Endothelial cell of umbilical vein (primary cell): ENCODE results near the gene HSBP1. TPM values are rescaled to one million over a fixed set of nuclear protein-coding genes. Genes with fewer than 3 reads are reported as not detected.

Experiments used
- BruUV-seq: library from RNA; stranded (reverse); fragments of 400-500 nt; replicated peaks from 2 replicates; lab custom pipeline; 2021; lab: Mats Ljungman, UMichigan
- CTCF ChIA-PET: fragments of 300-600, 350-600 bp; sonication (Branson Sonifier 250); formaldehyde crosslinking; loops from one replicate; lab custom pipeline; 2021; ENCODE audit warnings: antibody characterized with exemption, inconsistent platforms; lab: Charles Lee
- POLR2A ChIA-PET: fragments of 300-600, 350-600 bp; sonication (Branson Sonifier 250); formaldehyde crosslinking; loops from one replicate; lab custom pipeline; 2021; ENCODE audit warnings: antibody characterized with exemption, inconsistent platforms; lab: Charles Lee
- DNase-seq: peaks from one replicate; pipeline ENCODE4 v3.0.0-alpha.2; 2011; ENCODE audit warnings: low read depth, low spot score
- FAIRE-seq: peaks from 2 replicates; lab custom pipeline; 2011; peaks lifted over from hg19 to GRCh38; lab: Jason Lieb, UNC
- H2AFZ ChIP-seq: 2 replicates; pipeline ENCODE4 v1.6.0; 2012; ENCODE audit warnings: low read depth, low read length, control low read depth, inconsistent platforms
- H3K27ac ChIP-seq: 2 replicates; pipeline ENCODE4 v1.5.1; 2011; ENCODE audit warnings: low read depth, mild to moderate bottlenecking, control low read depth, low read length, moderate library complexity; ENCODE audit not compliant: insufficient read depth
- H3K27me3 ChIP-seq, 2 experiments: 2 replicates each; pipeline versions ENCODE4 v1.6.0 to v1.6.1; 2011; ENCODE audit warnings: low read length in 2 of 2, mixed read lengths in 1 of 2; ENCODE audit not compliant: control insufficient read depth in 2 of 2, insufficient read depth in 2 of 2
- H3K36me3 ChIP-seq, 2 experiments: 2 replicates in 1 of 2; 3 replicates in 1 of 2; pipeline ENCODE4 v1.5.1; 2011; ENCODE audit warnings: low read length in 2 of 2, mild to moderate bottlenecking in 1 of 2, moderate library complexity in 1 of 2; ENCODE audit not compliant: control insufficient read depth in 2 of 2, insufficient read depth in 2 of 2; ENCODE audit errors: extremely low read depth in 1 of 2
- H3K4me1 ChIP-seq: 3 replicates; pipeline ENCODE4 v1.5.1; 2011; ENCODE audit warnings: mild to moderate bottlenecking, low read length; ENCODE audit not compliant: control insufficient read depth, insufficient read depth; ENCODE audit errors: extremely low read depth
- H3K4me2 ChIP-seq: 2 replicates; pipeline ENCODE4 v1.6.1; 2011; ENCODE audit warnings: low read length, control low read depth, mixed read lengths; ENCODE audit not compliant: insufficient read depth
- H3K4me3 ChIP-seq, 3 experiments: fragments of 200-600 bp in 1 of 3; sonication (generic), shearing (Covaris generic) in 1 of 3; replicated peaks in 1 of 3; 2 replicates each; pipeline ENCODE4 v1.5.1; 2011 to 2016; ENCODE audit warnings: control low read depth in 3 of 3, low read length in 3 of 3, mild to moderate bottlenecking in 2 of 3, inconsistent platforms in 1 of 3, low read depth in 1 of 3, moderate library complexity in 1 of 3; ENCODE audit not compliant: insufficient read depth in 1 of 3
- H3K79me2 ChIP-seq: 2 replicates; pipeline ENCODE4 v1.6.0; 2012; ENCODE audit warnings: low read length, inconsistent platforms; ENCODE audit not compliant: control insufficient read depth, insufficient read depth
- H3K9ac ChIP-seq: replicated peaks from 2 replicates; pipeline ENCODE3; 2011; ENCODE audit warnings: low read length, control low read depth; ENCODE audit not compliant: insufficient read depth; ENCODE audit errors: extremely low read depth
- H3K9me1 ChIP-seq: replicated peaks from 3 replicates; pipeline ENCODE4 v1.6.0; 2011; ENCODE audit warnings: mild to moderate bottlenecking, low read length; ENCODE audit not compliant: control insufficient read depth, insufficient read depth; ENCODE audit errors: extremely low read depth
- H3K9me3 ChIP-seq: replicated peaks from 2 replicates; pipeline ENCODE4 v1.5.1; 2012; ENCODE audit warnings: low read length, inconsistent platforms; ENCODE audit not compliant: control insufficient read depth, insufficient read depth
- H4K20me1 ChIP-seq: replicated peaks from 2 replicates; pipeline ENCODE3; 2011; ENCODE audit warnings: mild to moderate bottlenecking, low read length; ENCODE audit not compliant: control insufficient read depth, insufficient read depth; ENCODE audit errors: extremely low read depth
- CTCF ChIP-seq, 2 donors: IDR thresholded peaks; 1 replicate in 1 of 2; 2 replicates in 1 of 2; pipeline ENCODE4 v1.5.1; 2011; ENCODE audit warnings: low read length in 2 of 2, mild to moderate bottlenecking in 2 of 2, moderate library complexity in 2 of 2, control low read depth in 1 of 2, inconsistent platforms in 1 of 2, low read depth in 1 of 2; ENCODE audit not compliant: insufficient read depth in 1 of 2; ENCODE audit errors: extremely low read depth in 1 of 2
- EZH2 ChIP-seq: IDR thresholded peaks from 2 replicates; pipeline ENCODE4 v1.6.1; 2012; ENCODE audit warnings: borderline replicate concordance, low read depth, mild to moderate bottlenecking, moderate library complexity, low read length, inconsistent platforms; ENCODE audit not compliant: severe bottlenecking
- FOS ChIP-seq: IDR thresholded peaks from 2 replicates; pipeline ENCODE4 v1.6.1; 2011; ENCODE audit warnings: mild to moderate bottlenecking, low read length, moderate library complexity, borderline replicate concordance; ENCODE audit not compliant: insufficient read depth
- GATA2 ChIP-seq: IDR thresholded peaks from 2 replicates; pipeline ENCODE4 v1.7.0; 2011; ENCODE audit warnings: low read depth, mild to moderate bottlenecking, moderate library complexity, mixed read lengths, low read length; ENCODE audit not compliant: insufficient read length, insufficient read depth
- JUN ChIP-seq: IDR thresholded peaks from 2 replicates; pipeline ENCODE4 v1.6.1; 2011; ENCODE audit warnings: borderline replicate concordance, low read depth; ENCODE audit not compliant: insufficient read length, insufficient read depth
- MAX ChIP-seq: IDR thresholded peaks from 2 replicates; pipeline ENCODE4 v1.6.1; 2011; ENCODE audit not compliant: insufficient read depth, insufficient read length
- MYC ChIP-seq: IDR thresholded peaks from one replicate; pipeline ENCODE4 v1.6.1; 2011; ENCODE audit warnings: mild to moderate bottlenecking, low read depth, low read length
- POLR2A ChIP-seq: IDR thresholded peaks from 2 replicates; pipeline ENCODE4 v1.6.1; 2012; ENCODE audit warnings: low read depth, mild to moderate bottlenecking, control low read depth, low read length
- POLR2AphosphoS5 ChIP-seq: IDR thresholded peaks from 2 replicates; pipeline ENCODE4 v1.6.1; 2012; ENCODE audit warnings: low read depth, mild to moderate bottlenecking, control low read depth, low read length, moderate library complexity; ENCODE audit not compliant: insufficient read depth
- dilution Hi-C: fragments of 300-500 bp; cut with MboI; formaldehyde crosslinking; loops from one replicate; pipeline ENCODE4 v1.15.0; 2019; ENCODE audit warnings: low sequenced_read_pairs; ENCODE audit not compliant: extremely low pct_ligation_motif_present
- intact Hi-C: fragments of 100-400 bp; cut with micrococcal nuclease; formaldehyde crosslinking; loops from one replicate; pipeline ENCODE4 v1.10.0; 2022
- polyA plus RNA-seq, 4 experiments: library from polyadenylated mRNA; depleted of rRNA in 3 of 4; stranded (reverse) in 3 of 4; unstranded in 1 of 4; fragments of >200 nt; gene quantifications; 2 replicates each; pipeline versions ENCODE4 v1.2.1 to v1.2.3, GENCODE V29; 2011 to 2012; ENCODE audit warnings: missing spikeins in 1 of 4
- total RNA-seq: library from RNA; stranded (reverse); gene quantifications from 2 replicates; pipeline ENCODE4 v1.2.3, GENCODE V29; 2021

Gene HSBP1
- total and polyA plus RNA-seq, 2 donors (not counting 3 experiments of a cell fraction or from before 2014, with no cell fraction given): 40.8 to 136 TPM

- dilution Hi-C loops: no loop called here
- POLR2A ChIA-PET: no interaction called here
- H3K9ac ChIP-seq: no peak overlapping the region
- TF ChIP-seq POLR2AphosphoS5 (no peak), GATA2 (no peak), MAX (no peak)
- no peak overlapping the region for H3K4me2 ChIP-seq
- CTCF ChIA-PET: no interaction called here
- no peaks in the 10 kb centered on the region for H3K9me1 ChIP-seq
- H3K36me3 ChIP-seq: no peaks in the 10 kb centered on the region
- intact Hi-C loops: no loop called here
- H2AFZ ChIP-seq: no peak overlapping the region
- no peaks in the 10 kb centered on the region for H3K9me3 ChIP-seq
- H3K4me1 ChIP-seq: no peaks in the 10 kb centered on the region
- H3K4me3 ChIP-seq: no peak overlapping the region
- BruUV-seq: no TSS peak
- FAIRE-seq (no peak), DNase-seq (no peak)
- H3K27ac ChIP-seq: no peak overlapping the region
- no peaks in the 10 kb centered on the region for H3K79me2 ChIP-seq
- no peaks in the 10 kb centered on the region for H4K20me1 ChIP-seq
- H3K27me3 ChIP-seq: peaks cover 0 to 4% of the 10 kb centered on the region in 2 experiments
Observed at GRCh38 chr16:83859265-83859664, 51.5 kb downstream of the HSBP1 start.

GRCh38 chr16:83862661-83863060 is 54.9 kb downstream of the HSBP1 start:
- FAIRE-seq (no peak), DNase-seq (no peak)
- TF ChIP-seq CTCF (IDR thresholded peaks at IDR 0.05; ENCODE audit: extremely low read depth in 1 of 2, insufficient read depth in 1 of 2, low read depth in 1 of 2, low read length in 2 of 2) (no peak), GATA2 (no peak), EZH2 (no peak), FOS (no peak), MAX (no peak), JUN (no peak), POLR2A (no peak), MYC (no peak), POLR2AphosphoS5 (no peak)
- H3K9me1 ChIP-seq: no peaks in the 10 kb centered on the region
- dilution Hi-C loops: no loop called here
- ChIA-PET POLR2A (no interaction called here), CTCF (interaction anchor here (2.0 kb wide), 1 partner anchor 36 kb away, joined by 5 read pairs; no protein-coding TSS in a partner anchor)
- no peaks in the 10 kb centered on the region for H3K9me3 ChIP-seq
- H3K4me3 ChIP-seq: no peak overlapping the region
- intact Hi-C loops: no loop called here
- H3K27ac ChIP-seq: no peak overlapping the region
- no peaks in the 10 kb centered on the region for H3K4me1 ChIP-seq
- H2AFZ ChIP-seq: no peak overlapping the region
- no peaks in the 10 kb centered on the region for H4K20me1 ChIP-seq
- no TSS peak for BruUV-seq
- H3K27me3 ChIP-seq: peaks cover 0 to 4% of the 10 kb centered on the region in 2 experiments
- no peak overlapping the region for H3K9ac ChIP-seq
- H3K36me3 ChIP-seq: no peaks in the 10 kb centered on the region
- no peak overlapping the region for H3K4me2 ChIP-seq
- no peaks in the 10 kb centered on the region for H3K79me2 ChIP-seq
